NCI-H82 treated with DMSO at 0.1 percent for 48 hours (cell line): ENCODE data around the gene POLR2J.
"Not testable (repeated sequence)": the region's sequence is repeated elsewhere in the genome, so short reads cannot be mapped to it uniquely, and the experiment has no call there.

Experiments used
- DNase-seq: peaks from one replicate; lab custom pipeline; 2025; ENCODE audit not compliant: unreplicated experiment; lab: John Stamatoyannopoulos, UW

POLR2J gene

GRCh38 chr7:102496861-102497260, 18.1 kb upstream of the POLR2J start:
- DNase-seq = not testable (repeated sequence)

- DNase-seq = not testable (repeated sequence)
Measured at GRCh38 chr7:102494473-102495149, 15.9 kb upstream of the POLR2J start.

- DNase-seq = not testable (repeated sequence)
Measured at GRCh38 chr7:102494026-102494425, 15.3 kb upstream of the POLR2J start.

GRCh38 chr7:102493220-102493935, 14.7 kb upstream of the POLR2J start:
- not testable (repeated sequence) for DNase-seq

GRCh38 chr7:102490529-102491075, 11.9 kb upstream of the POLR2J start:
- not testable (repeated sequence) for DNase-seq

- not testable (repeated sequence) for DNase-seq
Measured at GRCh38 chr7:102484317-102484716, 5.6 kb upstream of the POLR2J start.

GRCh38 chr7:102481962-102482361, 3.2 kb upstream of the POLR2J start:
- not testable (repeated sequence) for DNase-seq

GRCh38 chr7:102479982-102480637, 1.4 kb upstream of the POLR2J start:
- not testable (repeated sequence) for DNase-seq

GRCh38 chr7:102479209-102479584, 475 bp upstream of the POLR2J start:
- not testable (repeated sequence) for DNase-seq

- DNase-seq = not testable (repeated sequence)
Measured at GRCh38 chr7:102474736-102475435, 3.8 kb downstream of the POLR2J start.

GRCh38 chr7:102474116-102474515, 4.6 kb downstream of the POLR2J start:
- not testable (repeated sequence) for DNase-seq

GRCh38 chr7:102473271-102473991, 5.3 kb downstream of the POLR2J start:
- DNase-seq = no peak

GRCh38 chr7:102472126-102473041, 6.3 kb downstream of the POLR2J start:
- no peak for DNase-seq

GRCh38 chr7:102471791-102472125, 7.0 kb downstream of the POLR2J start:
- no peak for DNase-seq

GRCh38 chr7:102469972-102470825, 8.5 kb downstream of the POLR2J start:
- DNase-seq = no peak

GRCh38 chr7:102469351-102469971, 9.3 kb downstream of the POLR2J start:
- no peak for DNase-seq

- DNase-seq = no peak
Measured at GRCh38 chr7:102468478-102469350, 10.0 kb downstream of the POLR2J start.
